Epithelial cell of proximal tubule (primary cell): ENCODE results near the gene ST6GALNAC2. TPM values are rescaled to one million over a fixed set of nuclear protein-coding genes. Genes with fewer than 3 reads are reported as not detected.

Experiments
- DNase-seq: peaks from one replicate; pipeline ENCODE4 v3.0.0-alpha.2; 2011; ENCODE audit warnings: low read depth
- H3K4me3 ChIP-seq: 2 replicates; pipeline ENCODE4 v1.5.1; 2011; ENCODE audit warnings: low read depth, mild to moderate bottlenecking, low read length
- total RNA-seq: library from RNA; depleted of rRNA; stranded (reverse); fragments of >200 nt; gene quantifications from 2 replicates; pipeline ENCODE4 v1.2.3, GENCODE V29; 2015
- TF ChIP-seq, protein P1 (sequence below): conservative IDR thresholded peaks from 2 replicates; pipeline ENCODE4 v1.5.1; 2012; ENCODE audit warnings: low read depth, mild to moderate bottlenecking, low read length

Gene ST6GALNAC2
- total RNA-seq, 1 donor from 2014 or later, result 2.9 TPM

DNA sequence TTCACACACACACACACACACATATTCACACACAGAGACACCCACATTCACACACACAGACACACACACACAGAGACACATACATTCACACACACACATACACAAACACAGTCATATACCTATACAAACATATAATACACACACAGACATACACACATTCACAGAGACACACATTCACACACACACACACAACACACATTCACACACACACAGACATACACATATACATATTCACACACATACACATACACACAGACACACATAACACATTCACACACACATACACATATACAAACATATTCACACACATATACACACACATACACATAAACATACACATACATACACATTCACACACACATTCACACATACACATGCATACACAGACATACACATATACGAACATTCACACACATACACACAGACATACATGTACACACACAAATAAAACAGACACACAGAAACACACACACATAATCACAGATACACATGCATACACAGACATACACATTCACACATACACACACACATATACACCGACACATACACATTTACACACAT, 37.9 kb downstream of the ST6GALNAC2 start:
- no peak for DNase-seq
- TF ChIP-seq, protein P1, sequence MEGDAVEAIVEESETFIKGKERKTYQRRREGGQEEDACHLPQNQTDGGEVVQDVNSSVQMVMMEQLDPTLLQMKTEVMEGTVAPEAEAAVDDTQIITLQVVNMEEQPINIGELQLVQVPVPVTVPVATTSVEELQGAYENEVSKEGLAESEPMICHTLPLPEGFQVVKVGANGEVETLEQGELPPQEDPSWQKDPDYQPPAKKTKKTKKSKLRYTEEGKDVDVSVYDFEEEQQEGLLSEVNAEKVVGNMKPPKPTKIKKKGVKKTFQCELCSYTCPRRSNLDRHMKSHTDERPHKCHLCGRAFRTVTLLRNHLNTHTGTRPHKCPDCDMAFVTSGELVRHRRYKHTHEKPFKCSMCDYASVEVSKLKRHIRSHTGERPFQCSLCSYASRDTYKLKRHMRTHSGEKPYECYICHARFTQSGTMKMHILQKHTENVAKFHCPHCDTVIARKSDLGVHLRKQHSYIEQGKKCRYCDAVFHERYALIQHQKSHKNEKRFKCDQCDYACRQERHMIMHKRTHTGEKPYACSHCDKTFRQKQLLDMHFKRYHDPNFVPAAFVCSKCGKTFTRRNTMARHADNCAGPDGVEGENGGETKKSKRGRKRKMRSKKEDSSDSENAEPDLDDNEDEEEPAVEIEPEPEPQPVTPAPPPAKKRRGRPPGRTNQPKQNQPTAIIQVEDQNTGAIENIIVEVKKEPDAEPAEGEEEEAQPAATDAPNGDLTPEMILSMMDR, result no peak
- no peak overlapping the region for H3K4me3 ChIP-seq

DNA sequence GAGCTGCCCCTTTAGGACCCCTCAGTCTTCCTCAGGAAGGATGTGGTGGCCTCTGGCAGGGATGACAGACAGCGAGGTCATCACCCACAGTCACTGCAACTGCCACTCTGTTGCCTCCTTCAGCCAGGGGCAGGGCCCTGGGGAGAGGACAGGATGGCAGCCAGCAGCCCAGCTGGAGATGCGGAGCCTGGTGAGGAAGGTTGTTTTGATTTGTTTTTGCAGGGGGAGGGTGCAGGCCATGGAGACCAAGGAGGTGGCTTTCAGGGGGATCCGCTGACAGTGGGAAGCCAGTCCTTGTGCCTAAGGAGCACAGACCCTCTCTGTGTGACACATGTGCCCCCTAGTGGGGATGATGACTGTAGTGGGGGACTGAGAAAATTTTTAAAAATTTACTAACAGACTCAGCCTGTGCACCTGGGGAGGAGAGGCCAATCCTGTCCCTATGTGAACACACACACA, 38.4 kb downstream of the ST6GALNAC2 start:
- no peak for DNase-seq
- TF ChIP-seq, protein P1, result peak; percentile 74
- no peak overlapping the region for H3K4me3 ChIP-seq

DNA sequence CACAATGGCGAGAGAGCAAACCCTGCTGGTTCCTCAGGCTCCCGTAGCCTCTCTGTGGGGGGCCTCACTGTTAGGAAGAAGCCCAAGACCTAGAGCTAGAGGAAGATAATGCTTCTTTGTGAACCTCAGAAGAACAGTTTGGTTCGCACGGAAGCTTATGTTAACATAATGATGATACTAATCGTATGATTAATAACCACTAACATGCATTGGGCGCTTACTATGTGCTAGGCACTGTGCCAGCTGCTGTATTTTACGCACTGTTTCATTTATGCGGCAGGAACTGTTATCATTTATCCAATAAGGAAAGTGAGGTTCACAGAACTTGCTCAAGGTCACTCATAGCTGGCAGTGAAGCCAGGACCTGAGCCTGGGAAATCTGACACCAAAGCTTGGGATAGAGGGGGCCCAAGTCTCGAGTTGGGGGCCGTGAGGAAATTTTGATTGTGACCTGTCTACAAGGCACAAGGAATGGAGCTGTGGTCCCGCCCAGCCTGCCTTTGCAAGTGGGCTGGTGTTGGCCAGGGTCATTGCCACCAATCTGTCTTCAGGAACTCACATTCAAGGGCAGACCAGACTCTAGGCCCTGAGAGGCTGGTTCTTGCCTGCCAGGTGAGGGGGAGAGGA, 39.0 kb downstream of the ST6GALNAC2 start:
- no peak for DNase-seq
- H3K4me3 ChIP-seq, result no peak overlapping the region
- TF ChIP-seq, protein P1, result no peak

DNA sequence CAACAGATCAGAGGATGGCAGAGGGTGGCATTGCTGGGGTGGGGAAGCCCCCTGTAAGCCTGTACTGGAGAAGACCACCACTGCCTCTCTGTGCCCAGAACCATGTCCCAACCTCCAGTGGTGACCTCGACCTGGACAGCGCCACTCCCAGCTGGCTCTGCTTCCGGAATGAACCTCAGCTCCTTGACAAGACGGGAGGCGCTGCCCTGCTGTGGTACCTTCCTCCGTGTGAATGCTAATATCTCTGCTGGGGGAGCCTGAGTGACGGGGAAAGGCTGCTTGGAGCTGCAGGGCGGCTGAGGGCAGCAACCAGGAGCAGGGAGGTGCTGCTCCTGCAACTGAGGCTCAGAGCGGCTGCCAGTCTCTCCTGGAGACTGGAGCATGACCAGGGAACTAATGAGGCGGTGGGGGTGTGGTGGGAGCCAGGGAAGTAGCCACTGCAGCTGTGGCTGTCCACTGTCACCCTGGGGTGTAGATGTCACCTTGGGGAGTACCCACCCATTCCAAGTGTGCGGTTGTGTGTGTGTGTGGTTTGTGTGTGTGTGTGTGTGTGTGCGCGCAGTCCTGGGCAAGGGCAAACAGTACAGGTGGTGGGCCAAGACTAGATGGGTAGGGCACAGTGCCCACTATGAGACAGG, 39.6 kb downstream of the ST6GALNAC2 start:
- no peak overlapping the region for H3K4me3 ChIP-seq
- no peak for DNase-seq
- TF ChIP-seq, protein P1, result no peak

DNA sequence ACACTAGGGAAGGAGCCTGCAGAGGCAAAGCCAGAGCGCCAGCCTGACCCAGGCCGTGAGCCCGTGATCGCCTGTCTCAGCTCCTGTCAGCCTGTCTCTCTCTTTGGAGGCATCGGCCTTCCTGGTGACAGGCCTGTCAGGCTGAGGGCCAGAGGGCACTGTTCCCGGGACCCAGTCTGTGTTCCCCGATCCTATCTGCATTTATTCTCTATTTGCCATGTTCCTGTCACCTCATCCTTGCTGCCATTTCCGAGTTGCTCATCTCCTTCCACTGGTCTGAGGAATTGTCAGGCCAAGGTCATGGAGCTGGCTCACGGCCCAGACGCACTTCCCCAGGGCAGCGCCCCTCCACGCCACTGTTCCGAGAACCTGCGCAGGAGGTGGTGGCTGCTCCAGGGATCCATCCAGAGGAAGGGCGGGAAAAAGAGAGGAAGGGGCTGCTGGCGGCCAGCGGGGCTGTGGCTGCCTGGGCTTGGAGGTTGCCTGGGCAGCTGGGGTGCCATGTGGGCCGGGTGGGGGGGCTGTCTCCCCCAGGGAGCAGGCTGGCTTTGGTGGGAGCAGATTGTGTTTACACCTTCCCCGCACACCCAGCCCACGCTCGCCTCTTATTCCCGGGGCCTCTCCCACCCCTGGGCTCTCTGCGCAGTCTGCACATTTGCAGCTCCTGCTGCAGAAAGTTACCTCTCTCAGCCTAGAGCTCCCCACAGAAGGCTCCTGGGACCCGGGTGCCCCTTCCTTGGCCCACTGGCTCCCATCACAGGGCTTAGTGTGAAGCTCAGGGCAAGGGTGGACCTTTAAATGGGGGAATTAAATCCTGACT, 40.9 kb downstream of the ST6GALNAC2 start:
- TF ChIP-seq, protein P1, result no peak
- H3K4me3 ChIP-seq, result no peak overlapping the region

DNA sequence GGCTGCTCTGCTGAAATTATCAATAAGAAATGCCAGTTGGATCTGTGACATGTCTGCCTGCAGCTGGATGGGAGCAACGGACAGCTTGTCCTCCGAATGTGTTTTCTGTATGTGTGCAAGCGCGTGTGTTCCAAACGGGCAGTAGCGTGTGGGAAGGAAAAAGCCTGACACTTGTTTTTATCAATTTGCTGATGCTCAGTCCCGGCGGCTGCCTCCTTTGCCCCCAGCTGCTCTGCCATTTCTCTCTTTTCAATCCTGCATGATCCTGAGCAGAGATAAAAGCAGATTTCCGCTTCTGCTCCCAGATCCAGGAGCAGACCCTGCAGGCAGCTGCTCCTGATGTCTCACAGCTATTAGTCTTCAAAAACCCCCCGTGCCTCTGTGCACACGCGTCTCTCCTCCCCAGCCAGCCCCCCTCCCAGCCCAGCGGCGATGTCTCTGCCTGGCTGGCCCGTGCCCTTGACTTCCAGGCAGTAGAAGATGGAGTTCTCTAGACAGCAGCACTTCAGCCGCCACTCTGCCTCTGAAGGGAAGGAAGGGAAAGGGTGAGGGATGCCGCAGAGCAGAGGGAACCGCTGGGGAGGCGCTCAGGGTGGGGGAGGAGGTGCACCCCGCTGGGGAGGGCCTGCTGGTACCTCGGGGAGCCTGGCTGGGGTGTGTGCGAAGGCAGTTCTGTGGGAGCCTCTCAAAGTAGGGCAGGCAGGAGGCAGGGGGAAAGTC, 41.7 kb downstream of the ST6GALNAC2 start:
- no peak overlapping the region for H3K4me3 ChIP-seq
- TF ChIP-seq, protein P1, result no peak
- no peak for DNase-seq

More for the DNA sequence above, 40.9 kb downstream of the ST6GALNAC2 start:
- no peak for DNase-seq
